Right renal cortex interstitium (tissue), 3 donors: Measurements from ENCODE around the gene IHH. TPM values are rescaled to one million over a fixed set of nuclear protein-coding genes. Genes with fewer than 3 reads are reported as not detected.

Experiments used
- DNase-seq, 3 donors: peaks; one replicate each; pipeline ENCODE4 v3.0.0-alpha.2; 2013; ENCODE audit warnings: low read depth in 3 of 3, low spot score in 2 of 3
- polyA plus RNA-seq, 3 donors: library from polyadenylated mRNA; unstranded; fragments of 120-200 nt; gene quantifications; one replicate each; pipeline ENCODE4 v1.2.1, GENCODE V29; 2013; ENCODE audit not compliant: insufficient read length in 3 of 3

Gene IHH
- polyA plus RNA-seq, 3 donors = 1.2 to 1.8 (median 1.6) TPM

DNA sequence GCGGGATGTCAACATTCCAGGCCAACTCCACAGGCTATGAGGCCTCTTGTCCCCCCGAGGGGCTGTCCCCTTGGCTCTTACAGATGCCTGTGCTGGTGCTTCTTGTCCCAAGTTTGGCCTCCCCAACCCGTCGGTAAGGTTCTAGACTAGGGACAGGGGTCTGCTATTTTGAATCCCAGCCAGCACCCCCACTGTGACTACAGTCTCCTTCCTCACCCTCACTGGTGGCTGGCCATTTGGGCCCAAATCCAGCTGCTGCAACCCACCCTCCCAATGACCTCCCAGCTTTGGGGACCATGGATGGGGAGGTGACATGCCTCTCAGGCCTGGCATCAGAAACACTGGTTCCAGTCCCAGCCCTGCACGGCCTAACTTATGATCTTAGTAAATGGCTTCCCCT lies 38.1 kb downstream of the IHH start:
- DNase-seq = no peak

DNA sequence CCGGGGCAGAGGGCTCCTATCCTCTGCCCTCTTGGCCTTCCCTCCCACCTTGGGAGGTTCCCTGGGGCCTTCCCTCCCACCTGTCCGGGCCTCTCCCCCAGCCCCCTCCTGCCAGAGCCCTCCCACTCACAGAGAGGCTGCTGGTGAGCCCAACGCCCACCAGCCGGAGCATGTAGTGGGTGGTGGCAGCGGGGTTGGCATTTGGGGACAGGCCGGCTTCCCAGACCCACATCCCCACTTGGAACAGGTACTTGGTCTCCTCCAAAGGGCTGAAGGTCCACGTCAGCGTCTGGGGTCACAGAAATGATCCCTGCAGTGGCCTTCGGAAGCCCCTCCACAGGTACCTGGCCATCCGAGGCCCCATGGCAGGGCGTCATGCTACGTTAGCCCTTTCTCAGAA lies 38.7 kb downstream of the IHH start:
- no peak for DNase-seq

DNA sequence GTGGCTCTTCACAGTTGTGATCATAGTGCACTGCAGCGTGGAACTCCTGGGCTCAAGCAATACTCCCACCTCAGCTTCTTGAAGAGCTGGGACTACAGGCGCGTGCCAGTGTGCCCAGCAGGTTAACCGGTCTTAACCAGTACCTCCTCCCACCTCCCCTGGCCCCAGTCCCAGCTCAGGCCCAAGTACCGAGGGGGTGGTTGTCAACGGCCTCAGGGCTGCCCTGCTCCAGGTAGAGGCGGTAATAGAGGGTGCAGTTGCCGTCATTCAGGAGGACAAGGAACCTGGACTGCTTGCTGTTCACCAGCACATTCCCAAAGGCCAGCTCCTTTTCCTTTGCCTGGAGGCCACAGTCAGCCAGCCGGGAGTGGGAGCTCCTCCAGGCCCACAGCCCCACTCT lies 39.1 kb downstream of the IHH start:
- no peak for DNase-seq

DNA sequence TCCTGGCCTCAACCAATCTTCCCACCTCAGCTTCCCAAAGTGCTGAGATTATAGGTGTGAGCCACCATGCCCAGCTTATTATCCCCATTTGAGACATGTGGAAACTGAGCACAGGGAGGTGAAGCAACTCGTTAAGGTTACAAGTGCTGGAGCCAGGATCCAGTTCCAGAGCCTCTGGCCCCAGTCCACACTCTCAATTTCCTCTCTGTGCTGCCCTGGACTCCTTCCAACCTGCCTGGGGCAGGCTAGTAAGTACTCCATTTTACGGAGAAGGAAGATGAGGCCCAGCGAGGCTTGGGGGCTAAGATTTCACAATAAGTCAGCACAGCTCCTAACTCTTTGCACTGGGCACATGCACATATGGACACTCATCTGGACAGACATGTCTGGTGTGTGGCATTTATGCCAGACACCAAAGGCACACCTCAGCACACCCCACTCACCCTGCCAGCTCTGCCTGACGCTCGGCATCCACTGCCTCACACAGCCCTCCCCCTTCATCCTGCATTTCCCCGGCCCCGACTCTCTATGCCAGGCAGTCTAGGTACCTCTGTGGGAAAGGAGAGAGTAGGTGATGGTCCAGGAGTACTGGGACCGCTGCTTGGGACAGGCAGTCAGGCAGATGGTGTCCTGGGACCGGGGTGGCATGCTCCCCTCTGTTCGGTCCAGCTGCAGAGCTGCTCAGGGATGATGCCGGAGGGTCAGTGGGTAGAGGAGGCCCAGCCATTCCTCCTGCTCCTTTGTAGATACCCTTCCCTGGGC lies 39.9 kb downstream of the IHH start:
- DNase-seq = no peak

DNA sequence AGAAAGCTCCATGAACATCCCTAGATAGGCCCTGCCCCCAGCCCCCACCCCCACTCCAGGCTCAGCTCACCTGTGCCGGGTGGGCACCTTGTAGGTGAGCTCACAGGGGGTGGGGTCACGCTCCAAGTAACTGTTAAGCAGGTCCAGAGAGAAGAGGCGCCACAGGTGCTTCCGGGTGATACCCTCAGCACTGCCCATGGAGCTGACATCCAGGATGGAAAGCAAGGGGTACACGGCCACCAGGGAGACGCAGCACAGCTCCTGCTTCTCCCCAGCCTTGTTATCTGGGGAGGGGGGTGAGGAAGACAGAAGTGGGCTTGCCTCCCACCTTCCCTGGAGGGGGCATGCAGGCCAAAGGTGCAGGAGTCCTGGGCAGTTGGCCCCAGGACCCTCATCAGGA lies 41.3 kb downstream of the IHH start:
- no peak for DNase-seq

DNA sequence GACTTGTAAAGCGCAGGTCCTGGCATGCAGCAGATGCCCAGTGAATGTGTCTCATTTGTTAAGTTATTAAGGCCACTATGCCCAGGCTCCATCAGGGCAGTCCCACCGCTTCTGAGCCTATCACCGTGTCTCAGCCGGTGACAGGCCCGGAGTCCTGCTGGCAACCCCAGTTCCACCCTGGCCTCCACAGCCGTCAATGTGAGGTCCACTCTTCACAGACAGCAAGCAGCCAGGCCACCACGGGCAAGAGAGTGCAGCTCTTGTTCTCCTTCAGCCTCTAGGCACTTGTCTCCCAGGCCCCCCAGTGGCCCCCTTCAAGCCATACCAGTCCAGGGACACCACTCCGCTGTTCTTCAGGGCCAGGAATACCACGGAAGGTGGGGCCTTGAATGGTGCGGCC lies 42.0 kb downstream of the IHH start:
- no peak for DNase-seq

DNA sequence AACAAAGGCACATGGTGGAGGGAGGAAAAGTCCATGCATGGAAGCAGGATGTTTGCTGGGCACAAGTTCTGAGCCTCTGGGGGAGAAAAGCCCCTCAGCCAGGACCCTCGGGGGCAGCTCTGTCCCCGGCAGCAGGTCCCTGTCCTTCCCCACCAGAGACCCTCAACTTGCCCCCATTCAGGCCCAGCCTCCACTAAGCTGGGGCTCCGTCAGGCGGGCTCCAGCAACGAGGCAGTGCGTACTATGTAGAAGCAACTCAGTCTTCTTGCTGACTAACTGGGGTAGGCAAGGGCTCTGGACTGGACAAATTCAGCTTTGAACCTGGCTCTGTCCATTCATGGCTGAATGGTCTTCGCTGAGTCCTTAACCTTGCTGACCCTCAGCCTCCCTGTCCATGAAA lies 42.4 kb downstream of the IHH start:
- no peak for DNase-seq

DNA sequence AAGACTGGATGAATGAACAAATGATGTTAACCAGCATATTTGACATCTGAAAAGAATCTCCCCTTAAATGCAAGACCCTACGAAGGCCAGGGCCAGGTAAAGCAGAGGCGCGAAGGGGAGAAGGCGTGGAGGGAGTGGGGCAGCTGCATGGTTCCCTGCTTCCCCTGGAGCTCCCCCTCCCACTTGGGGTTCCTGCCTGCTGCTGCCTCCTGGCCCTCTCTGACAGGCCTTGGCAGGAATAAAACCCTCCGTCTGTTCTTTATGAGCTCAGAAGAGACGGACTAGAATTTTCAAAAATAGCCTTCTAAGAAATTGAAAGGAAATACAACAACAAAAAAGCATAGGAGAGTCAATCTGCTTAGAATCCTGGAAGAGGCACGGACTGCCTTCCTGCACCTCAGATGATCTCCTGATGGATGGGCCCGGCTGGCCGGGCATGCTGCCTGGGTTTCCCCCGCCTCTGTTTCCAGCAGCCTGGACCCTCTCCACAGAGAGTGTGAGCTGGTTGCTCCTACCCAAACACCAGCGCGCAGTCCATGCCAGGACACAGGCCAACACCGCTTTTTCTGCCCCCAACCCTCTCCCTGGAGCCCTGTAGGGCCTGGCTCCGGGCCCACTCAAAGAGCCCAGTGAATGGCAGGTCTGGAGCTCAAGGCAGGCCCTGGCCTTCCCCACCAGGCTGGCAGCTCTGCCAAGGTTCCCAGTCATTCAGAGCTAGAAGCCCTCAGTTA lies 43.4 kb downstream of the IHH start:
- no peak for DNase-seq

DNA sequence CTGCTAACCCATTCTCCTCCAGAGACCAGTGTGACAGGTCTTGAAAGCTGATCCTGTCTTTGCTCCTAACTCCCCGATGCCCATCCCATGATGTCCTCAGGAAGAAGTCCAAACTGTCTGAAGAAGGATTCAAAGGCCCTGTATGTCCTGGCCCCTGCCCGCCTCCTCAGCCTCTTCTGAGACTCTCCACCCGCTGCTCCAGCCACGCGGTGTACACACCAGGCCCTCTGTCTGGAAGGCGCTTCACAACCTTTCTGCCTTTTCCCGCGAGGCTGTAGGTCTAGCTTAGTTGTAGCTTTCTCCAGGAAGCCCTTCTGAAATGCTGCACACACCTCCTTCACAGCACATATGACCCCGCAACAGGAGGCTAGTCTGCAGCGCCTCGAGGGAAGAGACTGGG lies 44.0 kb downstream of the IHH start:
- DNase-seq = no peak

DNA sequence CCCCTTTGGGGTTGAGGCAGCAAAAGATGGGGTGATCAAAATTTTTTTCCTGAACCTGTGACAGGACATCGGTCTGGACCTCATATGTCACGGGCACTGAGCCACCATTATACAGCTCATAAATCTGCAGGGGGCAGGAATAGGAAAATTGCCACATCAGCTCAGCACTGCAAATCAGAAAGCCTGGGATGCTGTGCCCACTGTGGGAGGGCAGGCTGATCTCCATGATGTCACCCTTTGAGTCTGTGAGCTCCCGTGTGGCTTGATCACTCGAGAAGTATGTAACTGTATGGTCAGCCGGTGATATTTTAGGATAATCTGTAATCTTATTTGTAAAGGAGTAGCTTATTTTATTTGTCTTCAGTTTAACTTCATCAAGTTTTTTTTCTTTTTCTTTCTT lies 49.8 kb downstream of the IHH start:
- DNase-seq = no peak

DNA sequence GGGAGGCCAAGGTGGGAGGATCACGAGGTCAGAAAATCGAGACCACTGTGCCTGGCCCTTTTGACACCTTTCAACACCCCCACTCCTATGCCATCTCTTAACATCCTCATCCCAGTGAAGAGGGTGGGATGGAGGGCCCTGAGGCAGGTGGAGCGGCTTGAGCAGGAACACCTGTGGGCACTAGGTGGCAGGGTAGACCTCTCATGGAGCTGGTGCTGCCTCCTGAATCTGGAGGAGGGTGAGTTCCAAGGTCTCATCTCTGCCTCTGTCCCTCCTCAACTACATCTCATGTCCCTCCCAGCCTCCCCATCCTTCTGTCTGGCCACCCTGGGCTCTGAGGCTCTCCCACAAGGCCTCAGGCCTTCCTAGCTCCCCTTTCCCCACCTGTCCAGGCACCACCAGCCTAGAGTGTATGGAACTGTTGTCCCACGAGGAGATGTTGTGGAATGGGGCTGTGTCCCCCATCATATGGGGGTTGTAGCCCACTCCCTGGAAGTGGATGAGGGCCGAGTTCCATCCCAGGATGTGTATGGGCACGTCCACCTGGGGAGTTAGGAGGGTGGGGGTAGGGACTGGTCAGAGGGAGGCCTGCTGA lies 50.5 kb downstream of the IHH start:
- no peak for DNase-seq

DNA sequence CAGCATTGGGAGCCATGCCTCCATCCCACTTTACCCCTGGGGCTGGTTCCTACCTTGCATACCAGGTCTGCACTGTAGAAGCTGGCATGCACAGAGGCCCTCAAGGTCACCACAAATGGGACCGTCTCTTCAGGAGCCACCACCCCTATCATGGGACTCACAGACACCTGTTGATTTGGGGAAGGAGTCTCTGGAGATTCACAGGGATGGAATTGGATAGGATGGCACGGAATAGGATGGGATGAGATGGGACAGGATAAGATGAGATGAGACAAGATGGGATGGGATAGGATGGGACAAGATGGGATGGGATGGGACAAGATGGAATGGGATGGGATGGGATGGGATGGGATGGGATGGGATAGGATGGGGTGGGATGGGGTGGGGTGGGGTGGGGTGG lies 51.4 kb downstream of the IHH start:
- no peak for DNase-seq

Other genes starting within 250 kb of the IHH start
- under 1 TPM in 2 of 3 donors, not detected in 1; 0.07 TPM for gene PRKAG3, start 229.1 kb downstream of the IHH start, polyA plus RNA-seq
- gene WNT6, start 201.1 kb downstream of the IHH start, polyA plus RNA-seq = under 1 TPM; 0.10 to 0.27 (median 0.15) TPM
- 1 to 10 TPM in 1 of 3 donors, under 1 TPM in 2; 0.57 to 1.1 (median 0.96) TPM for gene WNT10A, start 180.1 kb downstream of the IHH start, polyA plus RNA-seq
- gene CDK5R2, start 101.3 kb downstream of the IHH start, polyA plus RNA-seq = not detected
- under 1 TPM in 2 of 3 donors, not detected in 1; 0.07 to 0.10 TPM for gene FEV, start 75.7 kb downstream of the IHH start, polyA plus RNA-seq
- gene CRYBA2, start 67.5 kb downstream of the IHH start, polyA plus RNA-seq = not detected
- gene CFAP65, start 19.4 kb downstream of the IHH start, polyA plus RNA-seq = under 1 TPM; 0.24 to 0.40 (median 0.34) TPM
- gene NHEJ1, start 99.9 kb upstream of the IHH start, polyA plus RNA-seq = 10 to 100 TPM; 19.5 to 22.6 (median 20.4) TPM
- gene SLC23A3, start 109.1 kb upstream of the IHH start, polyA plus RNA-seq = 10 to 100 TPM; 14.0 to 21.4 (median 17.8) TPM
- 10 to 100 TPM; 61.4 to 69.5 (median 61.5) TPM for gene CNPPD1, start 116.0 kb upstream of the IHH start, polyA plus RNA-seq
- 100 to 1,000 TPM; 108 to 127 (median 108) TPM for gene RETREG2, start 117.4 kb upstream of the IHH start, polyA plus RNA-seq
- gene ZFAND2B, start 145.9 kb upstream of the IHH start, polyA plus RNA-seq = 10 to 100 TPM; 33.7 to 38.5 (median 38.3) TPM
- 10 to 100 TPM; 34.7 to 37.5 (median 36.8) TPM for gene ABCB6, start 158.0 kb upstream of the IHH start, polyA plus RNA-seq
- 10 to 100 TPM; 43.8 to 51.1 (median 46.8) TPM for gene ATG9A, start 168.7 kb upstream of the IHH start, polyA plus RNA-seq
- gene ANKZF1, start 168.9 kb upstream of the IHH start, polyA plus RNA-seq = 10 to 100 TPM; 38.4 to 44.8 (median 38.8) TPM
- 10 to 100 TPM; 21.8 to 26.4 (median 25.1) TPM for gene GLB1L, start 184.5 kb upstream of the IHH start, polyA plus RNA-seq
- 10 to 100 TPM; 36.9 to 44.4 (median 41.8) TPM for gene STK16, start 184.6 kb upstream of the IHH start, polyA plus RNA-seq
- 1 to 10 TPM in 2 of 3 donors, under 1 TPM in 1; 0.49 to 1.4 (median 1.3) TPM for gene TUBA4B, start 192.3 kb upstream of the IHH start, polyA plus RNA-seq
- gene TUBA4A, start 193.0 kb upstream of the IHH start, polyA plus RNA-seq = 10 to 100 TPM; 32.6 to 45.4 (median 35.7) TPM
- 10 to 100 TPM; 64.2 to 74.9 (median 69.1) TPM for gene DNAJB2, start 218.4 kb upstream of the IHH start, polyA plus RNA-seq
- under 1 TPM in 1 of 3 donors, not detected in 2; 0.08 TPM for gene PTPRN, start 248.5 kb upstream of the IHH start, polyA plus RNA-seq